GM21367 (cell line): ENCODE measurements around the gene ROR1.
"Not testable (repeated sequence)": the region's sequence is repeated elsewhere in the genome, so short reads cannot be mapped to it uniquely, and the experiment has no call there.

Experiments
- ATAC-seq: cut with Tn5 transposase; IDR thresholded peaks from one replicate; pipeline ENCODE4 v1.9.1; 2021; ENCODE audit not compliant: unreplicated experiment

The ROR1 gene

GRCh38 chr1:63821091-63822005 is 47.5 kb downstream of the ROR1 start:
- no peak for ATAC-seq

- no peak for ATAC-seq
These were observed 48.7 kb downstream of the ROR1 start for GRCh38 chr1:63822540-63822939.

GRCh38 chr1:63824451-63824850 is 50.6 kb downstream of the ROR1 start:
- ATAC-seq: no peak

- ATAC-seq: no peak
These were observed 51.3 kb downstream of the ROR1 start for GRCh38 chr1:63825111-63825510.

GRCh38 chr1:63826246-63826861 is 52.5 kb downstream of the ROR1 start:
- not testable (repeated sequence) for ATAC-seq

GRCh38 chr1:63827411-63828321 is 53.8 kb downstream of the ROR1 start:
- no peak for ATAC-seq

GRCh38 chr1:63828322-63829044 is 54.7 kb downstream of the ROR1 start:
- ATAC-seq: peak; percentile 57

- ATAC-seq: no peak
These were observed 55.8 kb downstream of the ROR1 start for GRCh38 chr1:63829349-63830327.

GRCh38 chr1:63831409-63831808 is 57.6 kb downstream of the ROR1 start:
- ATAC-seq: no peak

- ATAC-seq: no peak
These were observed 59.7 kb downstream of the ROR1 start for GRCh38 chr1:63833363-63834119.

- ATAC-seq: no peak
These were observed 61.3 kb downstream of the ROR1 start for GRCh38 chr1:63835128-63835527.

GRCh38 chr1:63836374-63836773 is 62.6 kb downstream of the ROR1 start:
- no peak for ATAC-seq

- no peak for ATAC-seq
These were observed 63.0 kb downstream of the ROR1 start for GRCh38 chr1:63836830-63837229.

- no peak for ATAC-seq
These were observed 69.2 kb downstream of the ROR1 start for GRCh38 chr1:63843010-63843409.

GRCh38 chr1:63843884-63844283 is 70.1 kb downstream of the ROR1 start:
- no peak for ATAC-seq

- ATAC-seq: no peak
These were observed 71.5 kb downstream of the ROR1 start for GRCh38 chr1:63845346-63845745.

- ATAC-seq: no peak
These were observed 73.6 kb downstream of the ROR1 start for GRCh38 chr1:63847308-63847910.

- no peak for ATAC-seq
These were observed 74.9 kb downstream of the ROR1 start for GRCh38 chr1:63848733-63849132.
